ENCODE data around the gene TLE3.

Gene TLE3

DNA sequence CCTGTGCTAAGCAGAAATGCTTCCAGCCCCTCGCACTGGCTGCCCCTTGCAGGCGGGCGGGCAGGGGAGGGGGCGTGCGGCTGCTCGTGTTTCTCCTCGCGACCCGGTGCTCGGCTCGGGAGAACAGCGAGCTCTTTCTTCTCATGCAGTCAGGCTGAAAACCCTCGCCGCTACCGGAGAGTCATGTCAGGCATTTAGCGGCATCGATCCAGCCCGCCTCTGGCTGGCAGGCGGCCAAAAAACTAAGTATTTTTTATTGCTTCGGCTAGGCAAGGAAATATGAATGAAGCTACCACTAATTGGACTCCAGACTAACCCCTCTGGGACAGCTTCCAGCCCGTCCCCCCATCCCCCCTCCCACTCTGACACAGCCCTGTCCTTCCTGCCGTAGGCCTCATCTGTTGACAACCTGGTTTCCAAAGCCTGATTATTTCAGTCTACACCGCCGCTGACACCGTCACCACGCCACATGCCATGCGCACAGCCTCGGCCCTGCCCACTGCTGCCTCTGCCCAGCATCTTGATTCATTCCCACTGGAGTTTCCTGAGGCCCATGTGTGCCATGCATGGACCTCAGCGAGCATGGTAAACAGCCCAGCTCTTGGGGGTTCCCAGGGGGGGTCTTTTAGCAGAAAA, 35.3 kb downstream of the TLE3 start:
- DNase-seq (ENCODE audit: low spot score), result no peak

DNA sequence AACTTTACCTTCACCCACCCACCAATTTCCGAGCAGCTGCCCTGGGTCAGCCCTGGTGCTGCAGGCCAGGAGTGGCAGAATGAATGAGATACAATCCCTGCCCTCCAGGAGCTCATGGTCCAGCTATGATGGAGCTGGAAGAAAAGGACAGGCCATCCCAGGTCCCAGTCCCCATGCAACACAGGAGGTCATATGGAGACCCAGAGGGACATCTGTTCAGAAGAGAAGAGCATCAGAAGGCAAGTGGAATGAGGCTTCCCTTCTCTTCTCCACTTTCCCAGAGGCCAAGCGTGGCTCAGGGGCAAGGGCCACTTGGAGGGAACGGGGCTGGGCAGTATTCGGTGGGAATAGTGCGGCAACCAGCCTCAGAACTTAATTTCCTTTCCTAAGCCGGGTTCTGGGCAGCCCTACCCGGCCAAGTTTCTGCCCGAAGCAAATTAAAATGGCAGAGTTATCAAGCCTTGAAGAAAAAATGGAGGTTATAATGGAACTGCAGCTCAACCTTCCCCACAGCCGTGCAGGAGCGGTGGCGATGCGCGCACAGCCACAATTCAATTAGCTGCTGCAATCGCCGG, 35.9 kb downstream of the TLE3 start:
- no peak for DNase-seq (ENCODE audit: low spot score)

DNA sequence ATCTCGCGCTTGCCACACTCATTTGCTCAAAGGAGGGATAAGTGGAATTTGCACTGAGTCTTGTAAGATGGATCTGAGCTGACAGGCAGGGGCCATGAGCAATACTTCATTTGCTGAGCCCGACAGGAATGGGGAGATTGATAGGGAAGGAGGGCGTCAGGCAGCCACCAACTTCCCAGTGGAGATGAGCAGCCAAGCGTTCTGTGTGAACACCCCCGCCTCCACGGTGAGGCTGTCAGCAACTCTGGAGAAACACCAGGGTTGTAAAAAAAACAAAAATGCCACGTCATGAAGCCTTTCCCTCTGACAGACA, 36.8 kb downstream of the TLE3 start:
- DNase-seq (ENCODE audit: low spot score), result no peak

DNA sequence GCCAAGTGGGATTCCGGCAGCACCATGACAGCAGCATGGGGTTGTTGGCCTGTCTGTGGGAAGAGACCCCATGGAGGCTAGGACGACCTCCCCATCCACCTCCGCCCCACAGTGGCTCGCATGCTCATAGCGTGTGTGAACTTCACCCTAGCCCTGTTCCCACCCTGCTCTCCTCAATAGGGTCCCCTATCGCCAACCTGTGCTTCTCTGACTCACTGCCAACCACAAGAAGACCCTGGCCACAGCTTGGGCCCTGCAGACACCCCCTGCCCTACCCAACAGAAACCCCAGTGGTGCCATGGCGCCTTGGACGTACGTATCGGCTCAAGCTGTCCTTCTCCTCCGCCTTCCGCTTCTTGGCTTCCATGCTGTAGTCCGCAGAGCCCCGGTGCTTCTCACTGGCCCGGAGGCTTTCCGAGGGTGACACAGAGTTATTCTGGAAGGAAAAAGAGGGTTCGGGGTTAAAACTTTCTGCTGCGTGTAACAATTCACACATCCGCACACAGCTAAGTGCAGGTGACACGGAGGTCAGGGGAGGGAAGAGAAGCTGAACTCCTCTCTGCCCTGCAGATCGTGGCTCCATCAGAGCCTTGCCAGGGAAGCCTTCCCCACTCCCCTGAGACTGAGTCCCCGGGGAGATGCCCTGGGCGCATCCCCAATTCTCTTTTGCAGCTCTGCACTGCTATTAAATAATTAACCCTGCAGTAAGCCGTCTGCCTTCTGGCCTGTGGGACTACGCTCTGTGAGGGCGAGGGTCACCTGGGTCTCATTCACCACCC, 37.3 kb downstream of the TLE3 start:
- DNase-seq (ENCODE audit: low spot score), result no peak

DNA sequence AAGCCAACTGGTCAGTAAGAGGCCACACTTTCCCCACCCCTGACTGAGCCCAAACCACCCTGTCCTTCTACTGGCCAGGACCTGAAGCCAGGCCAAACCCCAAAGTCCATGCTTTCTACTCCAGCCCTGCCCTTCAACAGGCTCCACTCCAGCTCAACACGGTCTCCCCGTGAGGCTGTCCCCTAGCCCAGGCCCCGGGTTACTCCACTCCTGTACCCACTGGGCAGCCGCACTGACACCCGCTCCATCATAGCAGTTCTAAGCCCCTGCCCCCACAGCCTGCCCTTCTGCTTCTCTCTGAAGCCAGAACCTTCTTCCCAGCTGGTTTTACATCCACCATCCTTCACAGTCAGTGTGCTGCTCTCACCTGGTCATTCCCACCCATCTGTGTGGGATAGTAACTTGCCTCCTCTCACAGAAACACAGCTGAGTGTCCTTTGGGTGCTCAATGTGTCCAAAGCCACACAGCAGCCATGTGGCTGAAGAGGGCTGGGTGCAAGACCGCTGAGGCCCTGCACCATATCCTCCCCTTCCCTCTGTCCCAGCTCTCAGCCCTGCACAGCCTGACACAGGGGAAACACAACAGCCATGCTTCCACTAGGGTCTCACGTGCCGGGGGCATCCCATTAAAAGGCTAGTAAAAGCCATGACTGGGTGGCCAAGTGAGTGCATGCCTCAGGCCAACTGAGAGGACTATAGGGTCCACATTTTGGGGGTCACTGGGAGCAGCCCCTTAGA, 38.1 kb downstream of the TLE3 start:
- no peak for DNase-seq (ENCODE audit: low spot score)

DNA sequence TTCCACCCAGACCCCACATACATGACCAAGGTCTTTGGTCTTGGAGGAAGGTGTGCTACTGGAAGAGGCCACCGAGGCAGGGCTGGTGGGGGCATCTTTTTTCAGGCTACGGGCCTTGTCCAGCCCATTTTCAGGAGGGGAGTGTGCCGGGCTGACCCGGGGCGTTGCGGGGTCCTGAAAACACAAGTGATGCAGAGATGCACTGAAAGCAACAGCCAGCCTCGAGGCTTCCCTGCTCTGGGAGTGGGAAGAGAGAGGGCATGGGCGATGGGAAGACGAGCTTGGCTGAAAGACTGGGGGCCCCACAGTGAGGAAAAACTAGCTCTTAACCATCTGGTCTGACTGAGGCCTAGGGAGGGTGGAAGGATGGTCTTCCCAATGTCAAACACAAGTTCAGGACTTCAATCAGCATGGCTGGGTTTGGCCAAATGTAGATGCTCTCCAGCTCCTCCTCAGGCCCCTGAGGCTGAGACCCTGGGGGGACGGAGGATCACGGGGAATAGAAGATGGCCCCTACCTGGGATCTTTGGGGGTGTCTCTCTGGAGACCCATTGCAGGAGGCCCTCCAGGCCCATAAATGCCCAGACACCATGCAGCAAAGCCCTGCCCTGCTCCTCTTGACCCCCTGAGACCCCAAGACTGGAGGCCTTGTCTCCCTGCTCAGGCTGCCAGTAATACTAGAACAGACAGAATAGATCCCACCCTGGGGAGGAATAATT, 38.9 kb downstream of the TLE3 start:
- no peak for DNase-seq (ENCODE audit: low spot score)

DNA sequence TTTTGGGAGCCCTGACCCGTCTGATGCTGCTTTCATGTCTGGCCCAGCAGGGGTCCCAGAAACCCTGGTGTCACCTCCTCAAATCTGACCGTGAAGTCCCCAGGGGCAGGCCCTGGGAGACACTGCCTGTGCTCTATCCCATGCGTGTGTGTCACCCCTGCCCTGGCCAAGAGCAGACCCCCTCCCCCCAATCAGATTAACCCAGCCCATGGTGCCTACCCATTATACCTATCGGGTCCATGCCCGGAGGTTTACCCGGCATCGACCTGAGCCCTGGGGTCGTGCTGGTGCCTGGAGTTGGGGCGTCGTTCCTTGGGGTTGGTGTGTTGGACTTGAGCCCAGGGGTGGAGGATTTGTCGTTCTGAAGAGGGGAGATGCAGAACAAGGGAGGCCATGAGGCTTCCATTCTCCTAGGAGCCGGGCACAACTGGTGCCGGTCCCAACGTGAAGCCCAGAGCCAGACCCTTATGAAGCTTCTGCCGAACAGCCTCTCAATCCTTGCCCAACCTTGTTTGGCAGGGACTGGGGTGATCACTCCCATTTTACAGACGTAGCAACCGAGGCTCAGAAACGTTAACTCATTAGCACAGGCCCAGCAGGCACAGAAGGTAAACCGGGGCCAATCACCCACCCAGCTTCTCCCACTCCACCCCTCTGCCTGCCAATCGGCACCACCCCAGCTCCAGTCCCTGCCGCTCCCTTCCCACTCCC, 39.6 kb downstream of the TLE3 start:
- DNase-seq (ENCODE audit: low spot score), result no peak

DNA sequence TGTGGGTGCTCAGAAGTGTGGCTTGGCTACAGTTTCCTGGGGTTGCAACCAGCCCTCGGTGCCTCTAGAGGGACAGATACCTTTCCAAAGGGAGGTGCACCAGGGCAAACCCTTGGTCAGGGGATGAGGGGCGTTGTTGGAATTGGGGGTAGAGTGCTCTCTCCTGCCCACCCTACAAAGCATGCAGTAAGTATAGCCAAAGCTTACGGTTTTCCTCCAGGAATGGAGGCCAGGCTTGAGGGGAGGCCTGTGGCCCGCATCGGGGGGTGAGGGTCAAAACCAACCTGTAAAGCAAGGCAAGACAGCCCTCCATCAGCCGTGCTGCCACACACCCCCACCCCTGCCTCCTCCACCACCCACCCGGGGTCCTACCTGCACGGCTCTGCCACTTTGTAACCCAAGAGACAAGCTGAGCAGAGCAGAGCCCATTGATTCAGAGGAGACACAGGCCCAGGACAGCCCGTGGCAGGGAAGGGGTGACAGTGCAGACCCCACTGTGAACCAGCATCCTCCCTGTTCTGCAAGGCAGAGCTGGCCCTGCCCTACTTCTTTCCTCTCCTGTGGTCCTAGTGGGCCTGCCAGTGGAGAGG, 41.5 kb downstream of the TLE3 start:
- no peak for DNase-seq (ENCODE audit: low spot score)

DNA sequence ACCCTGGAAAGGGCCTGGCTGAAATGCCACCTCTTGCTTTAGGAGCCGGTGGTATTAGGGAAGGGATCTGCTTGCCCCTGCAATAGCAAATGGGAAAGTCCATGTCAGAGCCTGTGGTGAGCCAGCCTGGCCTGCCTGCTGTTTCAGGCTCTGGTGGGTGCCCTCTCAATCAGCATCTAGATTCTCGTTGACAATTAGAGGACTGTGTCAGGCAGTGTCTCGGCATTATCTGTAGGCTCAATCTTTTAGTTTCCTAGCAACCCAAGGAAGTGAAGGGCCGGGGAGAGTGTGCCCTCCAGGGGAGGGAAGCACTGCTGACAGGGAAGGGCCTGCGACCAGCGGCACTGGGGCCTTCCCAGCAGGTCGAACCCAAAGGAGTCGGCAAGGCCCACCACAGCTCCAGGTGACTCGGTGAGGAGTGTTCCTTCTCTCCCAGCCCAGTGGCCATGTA, 42.1 kb downstream of the TLE3 start:
- no peak for DNase-seq (ENCODE audit: low spot score)

DNA sequence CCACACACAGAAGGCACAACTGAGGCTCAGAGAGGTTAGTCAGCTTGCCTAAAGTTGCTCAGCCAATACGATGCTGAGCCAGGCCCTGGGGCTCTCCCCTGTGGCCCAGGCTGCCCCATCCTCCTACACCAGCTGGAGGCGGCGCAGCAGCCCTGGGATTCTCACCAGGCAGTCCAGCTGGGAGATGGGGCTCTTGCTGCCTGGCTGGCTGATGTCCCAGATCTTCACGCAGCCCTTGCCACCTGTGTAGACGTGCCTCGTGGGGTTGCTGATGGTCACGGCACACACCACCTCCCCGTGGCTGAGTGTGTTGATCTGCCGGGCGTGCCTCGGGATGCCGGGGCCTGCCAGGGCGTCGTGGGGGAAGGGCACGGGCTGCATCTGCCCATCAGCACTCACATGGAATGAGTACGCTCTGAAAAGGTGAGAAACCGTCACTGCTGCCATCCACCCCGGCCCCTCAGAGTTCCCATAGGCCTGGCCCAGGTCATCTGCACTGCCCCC, 42.8 kb downstream of the TLE3 start:
- DNase-seq (ENCODE audit: low spot score), result no peak

DNA sequence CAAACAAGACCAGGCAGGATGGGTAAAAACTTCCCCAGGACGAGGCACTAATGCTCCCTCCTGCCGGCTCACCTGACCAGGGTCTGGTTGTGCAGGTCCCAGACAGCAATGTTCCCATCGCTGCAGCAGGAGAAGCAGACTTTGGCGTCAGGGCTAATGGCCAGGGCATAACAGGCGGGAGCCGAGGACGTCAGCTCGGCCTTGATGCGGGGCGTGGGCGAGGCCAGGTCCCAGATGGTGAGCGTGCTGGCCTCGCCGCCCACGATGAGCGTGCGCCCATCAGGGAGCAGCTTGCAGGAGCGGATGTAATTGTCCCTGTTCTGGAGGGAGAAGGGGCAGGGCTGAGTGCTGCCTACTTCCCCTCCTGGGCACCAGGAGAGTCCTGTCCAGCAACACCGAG, 43.4 kb downstream of the TLE3 start:
- DNase-seq (ENCODE audit: low spot score), result no peak

DNA sequence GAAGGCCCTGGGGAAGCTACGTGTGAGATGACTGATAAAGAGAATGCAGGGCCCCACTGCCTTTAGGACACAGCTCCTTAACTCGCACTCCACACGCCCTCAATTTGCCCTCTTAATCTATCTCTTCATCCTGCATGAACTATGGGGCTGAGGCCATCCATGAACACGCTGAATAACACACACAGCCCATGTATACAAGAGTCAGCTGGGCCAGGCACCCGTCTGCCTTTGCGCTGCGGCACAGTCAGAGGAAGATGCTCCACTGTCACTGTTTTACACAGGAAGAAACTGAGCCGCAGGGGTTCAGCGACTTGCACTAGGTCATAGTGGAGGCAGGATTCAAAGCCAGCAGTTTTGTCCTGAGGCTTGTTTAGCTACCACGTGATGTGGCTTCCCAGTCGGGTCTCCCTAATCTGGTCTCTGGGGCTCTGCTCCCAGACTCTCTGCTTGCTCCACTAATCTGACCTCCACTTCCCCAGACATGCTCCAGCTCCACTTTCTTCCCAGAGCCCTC, 43.9 kb downstream of the TLE3 start:
- no peak for DNase-seq (ENCODE audit: low spot score)

DNA sequence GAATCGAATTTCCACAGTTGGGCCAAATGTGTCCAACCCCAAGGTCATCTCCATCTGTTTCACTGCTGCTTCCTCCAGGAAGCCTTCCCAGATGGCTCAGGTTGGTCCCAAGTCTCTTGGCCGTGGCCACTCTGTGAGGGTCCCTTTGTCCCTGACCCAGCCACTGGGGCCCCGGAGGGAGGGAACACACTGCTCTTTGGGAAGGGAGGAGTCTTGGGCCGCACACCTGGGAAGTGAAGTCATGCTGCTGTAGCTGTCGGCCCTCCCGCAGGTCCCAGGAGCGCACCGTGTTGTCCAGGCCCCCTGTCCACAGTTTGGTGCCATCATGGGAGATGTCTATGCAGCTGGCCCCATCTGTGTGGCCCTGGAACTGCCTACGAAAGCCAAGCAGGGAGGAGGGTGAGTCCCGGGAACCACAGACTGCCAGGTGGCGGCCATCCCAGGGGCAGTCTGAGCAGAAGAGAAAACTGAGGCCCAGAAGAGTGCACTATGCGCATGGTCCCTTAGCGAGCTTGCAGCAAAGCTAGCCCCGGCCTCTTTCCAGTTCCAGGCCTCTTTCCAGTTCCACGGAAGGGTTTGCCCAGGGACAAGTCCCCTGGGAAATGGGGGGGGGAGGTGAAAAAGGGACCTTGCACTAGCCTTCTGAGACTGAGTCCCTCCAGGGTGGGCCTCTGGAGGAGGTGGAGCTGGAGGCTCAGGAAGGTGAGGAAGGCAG, 44.6 kb downstream of the TLE3 start:
- DNase-seq (ENCODE audit: low spot score), result no peak

DNA sequence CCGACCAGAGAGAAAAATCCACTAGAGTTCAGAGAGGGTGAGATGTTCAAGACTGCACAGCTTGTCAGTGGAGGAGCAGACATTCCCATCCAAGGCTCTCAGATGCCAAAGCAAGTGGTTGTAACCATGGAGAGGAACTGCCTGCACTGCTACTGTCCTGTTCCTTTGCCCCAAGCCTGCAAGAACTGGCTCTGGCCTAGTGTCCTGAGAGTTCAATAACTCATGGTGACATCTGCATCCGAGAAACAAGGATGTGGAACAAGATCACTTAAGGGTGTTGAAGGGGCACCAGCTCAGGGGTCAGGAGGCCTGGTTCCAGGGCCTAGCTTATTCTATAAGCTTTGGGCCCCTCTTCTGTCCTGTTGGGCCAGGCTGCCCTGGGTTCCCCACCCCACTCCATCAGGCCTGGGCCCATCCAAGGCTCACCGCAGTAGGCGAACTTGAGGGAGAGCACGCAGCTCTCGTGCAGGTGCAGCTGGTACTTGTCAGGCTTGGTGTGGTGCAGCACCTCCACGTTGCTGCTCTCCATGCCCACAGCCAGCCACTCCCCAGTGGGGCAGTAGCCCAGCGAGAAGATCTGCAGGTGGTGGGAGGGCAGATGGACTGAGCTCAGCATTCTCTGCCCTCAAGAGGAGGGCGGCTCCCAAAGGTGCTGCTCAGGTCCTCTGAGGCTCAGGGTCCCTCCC, 45.6 kb downstream of the TLE3 start:
- no peak for DNase-seq (ENCODE audit: low spot score)

DNA sequence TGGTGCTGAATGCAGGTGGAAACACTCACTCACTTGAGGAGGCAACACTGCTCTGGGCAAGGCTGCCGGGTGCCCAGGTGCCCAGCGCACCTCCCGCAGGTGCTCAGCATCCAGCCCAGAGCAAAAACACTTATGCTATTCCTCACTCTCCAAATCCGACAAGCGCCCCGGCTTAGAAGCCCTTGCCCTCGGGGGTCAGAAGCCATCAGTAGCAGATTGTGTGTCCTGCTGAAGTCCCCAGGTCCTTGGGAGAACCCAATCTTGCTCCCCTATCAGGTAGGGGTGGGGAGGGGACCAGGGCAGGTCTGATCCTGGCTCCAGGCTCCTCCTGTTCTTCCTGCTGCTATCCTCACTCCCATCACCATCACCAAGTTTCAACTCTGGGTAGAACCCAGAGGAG, 46.7 kb downstream of the TLE3 start:
- DNase-seq (ENCODE audit: low spot score), result no peak

DNA sequence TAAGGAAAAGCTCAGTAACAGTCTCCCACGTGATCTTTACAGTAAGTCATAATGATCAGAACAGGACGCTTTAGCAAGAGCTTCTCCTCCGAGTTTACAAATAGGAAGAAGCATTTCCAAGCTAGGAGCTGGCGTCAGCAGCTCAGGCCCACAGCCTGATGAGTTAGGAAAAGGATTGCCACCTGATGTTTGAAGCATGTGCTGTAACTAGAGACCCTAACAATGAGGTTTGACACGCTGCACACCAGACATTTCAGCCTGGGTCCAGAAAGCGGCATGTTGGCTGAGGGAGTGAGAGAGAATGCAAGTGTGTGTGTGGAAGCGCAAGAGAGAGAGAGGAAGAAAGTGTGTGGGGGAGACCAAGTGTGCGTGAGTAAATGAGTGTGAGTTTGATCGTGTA, 47.3 kb downstream of the TLE3 start:
- no peak for DNase-seq (ENCODE audit: low spot score)

DNA sequence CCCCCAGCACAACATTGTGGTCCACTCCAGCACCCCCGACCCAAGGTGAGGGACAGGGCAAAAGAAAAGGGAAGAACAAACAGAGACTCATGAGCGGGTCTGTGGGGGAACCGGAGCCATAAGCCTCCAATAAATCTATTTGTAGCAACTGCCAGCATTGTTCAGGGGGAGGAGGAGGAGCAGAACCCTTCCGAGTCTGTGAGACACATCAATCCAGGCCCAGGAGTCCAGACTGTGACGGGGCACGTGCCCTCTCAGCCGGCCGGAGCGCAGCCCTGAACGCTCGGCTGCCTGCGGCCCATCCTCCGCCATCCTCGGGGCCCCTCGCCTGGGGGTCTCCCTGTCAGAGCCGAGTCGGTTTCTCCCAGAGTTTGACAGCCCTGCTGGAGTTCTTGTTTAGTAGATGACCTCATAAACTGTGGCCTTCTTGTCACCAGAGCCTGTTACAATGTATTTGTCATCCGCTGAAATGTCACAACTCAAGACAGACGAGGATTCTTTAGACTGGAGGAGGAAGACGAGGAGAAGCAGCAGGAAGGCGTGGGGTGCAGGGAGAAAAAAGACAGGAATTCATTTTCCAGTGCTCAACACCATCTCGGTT, 47.9 kb downstream of the TLE3 start:
- no peak for DNase-seq (ENCODE audit: low spot score)

DNA sequence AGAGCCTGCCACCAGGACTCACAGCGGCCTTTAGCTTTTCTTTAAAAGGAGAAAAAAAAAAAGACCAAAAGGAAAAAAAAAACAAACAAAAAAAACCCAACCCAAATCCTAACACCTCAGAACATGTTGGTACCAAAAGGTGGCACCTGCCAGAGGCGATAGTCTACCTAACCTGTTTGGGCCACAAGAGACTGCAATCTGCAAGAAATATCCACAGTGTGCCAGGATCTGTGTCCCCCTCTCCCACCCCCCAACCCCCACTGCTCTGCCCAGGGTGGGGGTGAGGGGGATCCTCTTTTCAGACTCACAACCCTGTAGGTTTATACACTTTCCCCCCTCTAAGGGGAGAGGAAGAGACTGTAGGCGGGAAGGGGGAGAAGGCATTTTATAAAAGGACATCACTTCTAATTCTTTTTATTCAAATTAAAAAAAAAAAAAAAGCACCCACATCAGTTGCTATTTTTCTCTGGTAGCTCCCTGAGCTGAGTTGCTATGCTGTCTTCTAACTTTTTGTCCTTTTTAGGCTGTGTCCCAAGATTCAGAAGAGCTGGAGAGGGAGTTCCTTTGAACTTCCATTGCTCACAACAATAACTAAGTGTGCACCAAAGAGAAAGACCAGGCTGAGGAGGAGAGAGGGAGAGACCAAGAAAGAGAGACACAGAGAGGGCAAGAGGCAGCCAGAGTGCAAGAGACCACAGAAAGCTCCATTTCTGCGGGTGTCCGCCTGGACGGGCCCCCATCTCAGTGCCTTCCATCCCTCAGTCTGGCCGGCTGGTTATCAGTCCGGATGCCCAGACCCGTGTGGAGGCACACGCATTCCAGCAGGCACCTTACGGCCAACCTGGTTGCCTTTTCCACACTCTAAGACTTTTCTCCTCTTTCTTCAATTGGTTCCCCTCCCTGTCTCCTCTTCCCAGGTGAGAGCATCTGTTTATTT, 48.9 kb downstream of the TLE3 start:
- no peak for DNase-seq (ENCODE audit: low spot score)
